Skeletal muscle cell (primary cell): ENCODE data around the gene S100G.
"Not testable (repeated sequence)": the region's sequence is repeated elsewhere in the genome, so short reads cannot be mapped to it uniquely, and the experiment has no call there.

Source experiments
- DNase-seq: peaks from one replicate; pipeline ENCODE4 v3.0.0-alpha.2; 2010; ENCODE audit warnings: low read depth
- H3K4me3 ChIP-seq: 2 replicates; pipeline ENCODE4 v1.5.1; 2011; ENCODE audit warnings: low read depth, mild to moderate bottlenecking, control low read depth, low read length, moderate library complexity

The S100G gene

GRCh38 chrX:16649858-16650257 is at the start of gene S100G:
TSS of gene S100G (plus strand) at chrX:16650158. CDS start at chrX:16651007, 849 bp downstream.
- no peak within 1 kb of the TSS for H3K4me3 ChIP-seq
- no peak for DNase-seq

GRCh38 chrX:16601885-16602284 is 48.1 kb upstream of the S100G start:
- H3K4me3 ChIP-seq, result no peak overlapping the region
- DNase-seq, result no peak

- DNase-seq, H3K4me3 ChIP-seq: not testable (repeated sequence)
These were observed 46.7 kb upstream of the S100G start for GRCh38 chrX:16603235-16603634.

- DNase-seq, result no peak
- H3K4me3 ChIP-seq, result no peak overlapping the region
These were observed 46.1 kb upstream of the S100G start for GRCh38 chrX:16603822-16604221.

- DNase-seq, result no peak
- no peak overlapping the region for H3K4me3 ChIP-seq
These were observed 45.6 kb upstream of the S100G start for GRCh38 chrX:16604337-16604736.

GRCh38 chrX:16606142-16606720 is 43.7 kb upstream of the S100G start:
- no peak overlapping the region for H3K4me3 ChIP-seq
- no peak for DNase-seq

GRCh38 chrX:16610121-16610621 is 39.8 kb upstream of the S100G start:
- no peak overlapping the region for H3K4me3 ChIP-seq
- DNase-seq, result no peak

GRCh38 chrX:16610654-16611053 is 39.3 kb upstream of the S100G start:
- not testable (repeated sequence) for H3K4me3 ChIP-seq, DNase-seq

- DNase-seq, result no peak
- H3K4me3 ChIP-seq, result no peak overlapping the region
These were observed 37.6 kb upstream of the S100G start for GRCh38 chrX:16612257-16612897.

- no peak for DNase-seq
- no peak overlapping the region for H3K4me3 ChIP-seq
These were observed 32.6 kb upstream of the S100G start for GRCh38 chrX:16617382-16617781.

- H3K4me3 ChIP-seq, result no peak overlapping the region
- no peak for DNase-seq
These were observed 31.5 kb upstream of the S100G start for GRCh38 chrX:16618422-16618821.

- no peak for DNase-seq
- H3K4me3 ChIP-seq, result no peak overlapping the region
These were observed 30.9 kb upstream of the S100G start for GRCh38 chrX:16619024-16619423.

GRCh38 chrX:16628511-16628910 is 21.4 kb upstream of the S100G start:
- not testable (repeated sequence) for DNase-seq, H3K4me3 ChIP-seq

- DNase-seq, result no peak
- H3K4me3 ChIP-seq, result no peak overlapping the region
These were observed 20.9 kb upstream of the S100G start for GRCh38 chrX:16628946-16629595.

GRCh38 chrX:16629909-16630308 is 20.0 kb upstream of the S100G start:
- no peak for DNase-seq
- H3K4me3 ChIP-seq, result no peak overlapping the region

- H3K4me3 ChIP-seq, result no peak overlapping the region
- DNase-seq, result no peak
These were observed 16.2 kb upstream of the S100G start for GRCh38 chrX:16633754-16634153.

- no peak overlapping the region for H3K4me3 ChIP-seq
- DNase-seq, result no peak
These were observed 14.9 kb upstream of the S100G start for GRCh38 chrX:16635040-16635439.

GRCh38 chrX:16635596-16635995 is 14.4 kb upstream of the S100G start:
- no peak for DNase-seq
- no peak overlapping the region for H3K4me3 ChIP-seq

GRCh38 chrX:16638533-16638932 is 11.4 kb upstream of the S100G start:
- H3K4me3 ChIP-seq, result no peak overlapping the region
- DNase-seq, result no peak

- H3K4me3 ChIP-seq, result no peak overlapping the region
- no peak for DNase-seq
These were observed 10.0 kb upstream of the S100G start for GRCh38 chrX:16639966-16640365.

- DNase-seq, result no peak
- H3K4me3 ChIP-seq, result no peak overlapping the region
These were observed 9.1 kb upstream of the S100G start for GRCh38 chrX:16640823-16641222.
